GM19043 (cell line): ENCODE data around the gene TNKS1BP1.
A peak's percentile ranks its signal among the peaks of the same experiment; 100 is the strongest.
"Not testable (repeated sequence)": the region's sequence is repeated elsewhere in the genome, so short reads cannot be mapped to it uniquely, and the experiment has no call there.

Experiments used
- ATAC-seq: cut with Tn5 transposase; IDR thresholded peaks from one replicate; pipeline ENCODE4 v1.9.1; 2021; ENCODE audit warnings: low read depth; ENCODE audit not compliant: unreplicated experiment

Gene TNKS1BP1

GRCh38 chr11:57353852-57354251 lies 29.1 kb upstream of the TNKS1BP1 start:
- ATAC-seq = no peak

DNA sequence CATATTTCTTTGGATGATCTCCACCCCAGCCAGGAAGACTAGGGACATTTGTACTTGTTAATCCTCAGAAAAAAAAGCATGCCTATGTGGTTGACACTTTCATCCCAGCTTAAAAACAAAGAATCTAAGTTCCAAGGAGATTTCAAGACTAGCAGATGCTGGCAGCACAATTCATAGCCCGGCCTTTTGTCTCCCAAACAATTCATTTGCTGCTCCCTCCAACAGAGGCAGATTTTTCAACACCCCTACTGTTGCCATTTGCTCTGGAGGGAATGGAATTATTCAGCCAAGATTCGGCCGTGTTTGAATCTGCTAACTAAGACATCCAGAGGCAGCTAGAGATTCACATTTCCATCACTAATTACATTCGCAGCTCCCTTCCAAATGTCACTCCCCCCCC lies 28.7 kb upstream of the TNKS1BP1 start:
- ATAC-seq = no peak

DNA sequence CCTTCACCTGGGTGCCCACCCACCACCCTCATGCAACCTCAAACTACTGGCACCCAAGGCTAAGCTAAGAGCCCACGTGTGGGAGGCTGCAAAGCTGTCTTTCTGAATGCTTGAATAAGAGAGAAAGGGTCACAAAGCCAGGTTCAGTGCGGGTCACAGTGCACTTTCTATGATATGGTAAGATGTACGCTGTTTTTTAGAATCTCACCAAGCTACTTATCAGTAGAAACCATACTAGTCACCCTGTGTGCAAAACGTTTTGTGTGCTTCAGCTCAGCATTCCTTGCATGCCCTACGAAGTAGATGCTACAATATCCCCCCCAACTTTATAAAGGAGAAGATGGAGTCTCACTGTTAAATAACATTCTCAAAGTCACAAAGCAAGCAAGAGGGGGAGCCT lies 28.3 kb upstream of the TNKS1BP1 start:
- ATAC-seq = no peak

DNA sequence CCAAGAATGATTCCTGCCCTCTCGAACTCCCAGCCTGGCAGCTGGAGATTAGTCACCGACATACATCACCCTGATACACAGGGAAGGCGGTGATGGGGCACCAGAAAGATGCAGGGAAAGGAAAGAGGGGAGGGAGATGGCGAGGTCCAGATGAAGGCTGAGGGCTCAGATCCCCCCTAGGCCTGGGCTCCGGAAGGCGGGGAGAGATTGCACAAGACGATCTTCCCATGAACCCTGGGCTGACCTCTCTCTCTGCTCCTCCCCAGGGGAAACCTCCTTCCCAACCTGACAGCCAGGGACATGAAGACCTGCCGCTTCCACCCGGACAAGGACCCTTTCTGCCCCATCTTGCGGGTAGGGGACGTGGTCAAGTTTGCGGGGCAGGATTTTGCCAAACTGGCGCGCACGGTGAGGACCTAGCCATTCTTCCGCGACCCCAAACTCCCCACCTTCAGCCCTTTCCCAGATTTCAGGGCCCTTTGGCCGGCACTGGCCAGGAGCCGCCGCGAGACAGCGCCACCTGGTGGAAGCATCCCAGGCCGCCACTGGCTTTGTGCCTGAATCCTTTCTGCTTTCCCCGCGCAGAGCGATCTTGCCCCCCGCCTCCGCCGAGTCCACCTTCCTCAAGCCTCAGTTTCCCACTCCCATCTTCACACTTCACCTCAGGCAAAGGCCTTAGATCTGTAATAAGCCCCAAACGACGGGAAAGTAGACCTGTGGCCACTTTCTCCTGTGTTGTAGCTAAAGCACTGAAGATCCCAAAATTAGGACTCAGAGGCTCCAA lies 24.9 kb upstream of the TNKS1BP1 start:
- ATAC-seq = no peak

GRCh38 chr11:57348636-57349313 lies 24.0 kb upstream of the TNKS1BP1 start:
- ATAC-seq = no peak

- ATAC-seq = no peak
Observed at GRCh38 chr11:57348052-57348451, 23.3 kb upstream of the TNKS1BP1 start.

GRCh38 chr11:57347336-57347735 lies 22.6 kb upstream of the TNKS1BP1 start:
- no peak for ATAC-seq

DNA sequence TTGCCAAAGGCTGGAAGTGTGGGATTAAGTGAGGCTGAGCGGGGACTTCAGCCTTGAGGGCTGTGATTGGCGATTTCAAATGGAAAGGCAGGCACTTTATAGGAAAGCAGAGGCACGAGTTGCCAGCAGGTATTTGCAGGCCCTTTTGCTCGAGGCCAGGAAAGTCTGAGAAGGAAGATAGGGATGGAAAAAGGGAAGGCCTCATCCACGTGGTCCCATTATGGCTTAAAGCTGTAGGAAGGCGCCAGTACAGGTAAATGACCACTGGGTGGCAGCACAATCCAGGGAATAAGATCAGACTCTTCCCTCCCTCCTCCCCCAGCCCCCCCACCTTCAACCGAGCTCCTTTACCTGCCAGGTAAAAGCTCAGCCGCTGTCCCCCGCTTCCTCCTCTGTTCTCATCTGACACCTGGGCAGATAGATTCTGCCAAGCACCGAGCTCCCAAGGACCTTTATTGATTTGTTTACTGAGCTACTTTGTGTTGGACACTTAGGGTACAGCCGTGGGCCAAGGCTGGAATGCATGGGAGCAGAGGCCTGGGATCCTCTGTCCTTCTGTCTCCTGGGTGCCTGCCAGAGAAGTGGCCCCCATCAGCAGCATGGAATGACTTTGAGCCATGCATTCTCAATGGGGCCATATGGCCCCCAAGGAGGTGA lies 20.9 kb upstream of the TNKS1BP1 start:
- peak; percentile 83 for ATAC-seq

GRCh38 chr11:57344826-57345225 lies 20.1 kb upstream of the TNKS1BP1 start:
- ATAC-seq = no peak

DNA sequence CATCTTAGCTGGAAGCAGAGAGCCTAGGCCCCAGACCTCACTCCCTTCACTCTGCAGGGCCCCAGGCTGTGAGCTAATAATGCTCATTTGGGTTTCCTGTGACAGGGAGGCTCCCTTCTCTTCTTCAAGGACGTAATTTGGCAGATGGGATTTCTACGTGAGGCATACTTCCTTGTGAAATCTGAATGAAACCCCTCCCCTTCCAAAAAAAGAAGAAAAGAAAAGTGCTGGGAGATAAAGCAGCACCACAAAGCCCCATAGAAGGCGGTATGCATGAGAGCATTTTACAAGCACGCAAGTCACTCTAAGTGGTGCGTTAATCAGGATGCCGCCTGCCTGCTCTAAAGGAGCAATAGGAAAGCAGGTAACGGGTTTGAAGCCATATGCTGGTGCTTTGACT lies 19.1 kb upstream of the TNKS1BP1 start:
- no peak for ATAC-seq

GRCh38 chr11:57342702-57343101 lies 17.9 kb upstream of the TNKS1BP1 start:
- no peak for ATAC-seq

DNA sequence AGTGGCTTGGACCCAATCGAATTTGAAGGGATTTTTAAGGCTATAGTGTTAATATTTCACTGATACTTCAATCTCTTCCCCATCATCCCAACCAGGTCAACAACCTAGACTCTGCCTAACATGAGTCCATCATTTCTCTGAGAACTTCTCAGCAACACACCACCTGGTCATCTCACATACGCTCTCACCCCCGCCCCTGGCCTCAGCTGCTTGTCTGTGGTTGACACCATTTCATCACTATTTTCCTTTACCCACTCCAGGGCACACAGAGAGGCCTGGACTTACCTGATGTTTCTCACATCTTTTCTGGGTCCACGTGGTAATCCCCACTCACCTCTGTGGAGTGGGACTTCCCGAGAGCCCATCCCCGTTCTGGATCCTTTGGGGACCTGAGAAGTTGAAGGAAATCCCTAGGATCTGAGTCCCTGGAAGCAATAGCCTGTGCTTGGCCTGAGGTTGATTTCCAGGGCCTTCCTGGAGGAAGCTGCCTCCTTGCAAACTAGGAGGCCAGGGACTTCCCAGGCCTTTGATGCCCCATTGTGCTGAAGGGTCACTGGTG lies 16.6 kb upstream of the TNKS1BP1 start:
- no peak for ATAC-seq

GRCh38 chr11:57340039-57340615 lies 15.4 kb upstream of the TNKS1BP1 start:
- no peak for ATAC-seq

- no peak for ATAC-seq
Observed at GRCh38 chr11:57339328-57339727, 14.6 kb upstream of the TNKS1BP1 start.

GRCh38 chr11:57338142-57338541 lies 13.4 kb upstream of the TNKS1BP1 start, which contains the start of gene P2RX3:
Gene P2RX3, plus strand, starts transcription at chr11:57338352. Its CDS starts 199 bp downstream, at chr11:57338551.
- no peak for ATAC-seq

GRCh38 chr11:57336856-57337255 lies 12.1 kb upstream of the TNKS1BP1 start:
- ATAC-seq = not testable (repeated sequence)

DNA sequence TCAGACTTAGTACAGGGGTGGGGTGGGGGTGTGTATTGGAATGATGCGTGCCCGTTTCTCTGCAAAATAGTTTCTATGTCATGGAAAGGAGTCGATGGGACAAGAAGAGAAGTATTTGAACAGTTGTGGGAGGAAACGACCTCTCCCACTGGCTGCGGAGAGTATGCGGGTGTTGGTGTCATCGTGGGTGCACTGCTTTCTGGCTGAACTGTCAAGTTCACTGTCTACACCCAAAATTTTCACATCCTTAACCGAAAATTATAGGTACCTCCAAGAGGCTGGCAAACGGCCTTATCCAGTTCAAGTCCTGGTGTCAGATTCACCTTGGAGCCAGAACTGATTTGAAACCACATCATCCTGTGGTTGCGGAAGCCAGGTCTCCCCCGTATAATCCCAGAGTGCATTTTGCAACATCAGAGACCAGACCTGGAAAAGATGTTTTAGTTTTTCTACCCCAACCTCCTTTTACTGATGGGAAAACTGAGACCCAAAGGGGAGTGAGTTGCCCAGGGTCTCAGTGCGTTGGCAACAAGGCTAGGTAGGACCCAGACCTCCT lies 11.4 kb upstream of the TNKS1BP1 start:
- no peak for ATAC-seq

- peak; percentile 100 for ATAC-seq
Observed at GRCh38 chr11:57335343-57336110, 10.8 kb upstream of the TNKS1BP1 start, which contains the start of gene SSRP1. Gene SSRP1, minus strand, starts transcription at chr11:57335892. Its CDS starts 771 bp downstream, at chr11:57335121.

GRCh38 chr11:57335023-57335342 lies 10.2 kb upstream of the TNKS1BP1 start:
- no peak for ATAC-seq
